GM19043 (cell line): ENCODE data around the gene FANCI.

Experiments
- ATAC-seq: cut with Tn5 transposase; IDR thresholded peaks from one replicate; pipeline ENCODE4 v1.9.1; 2021; ENCODE audit warnings: low read depth; ENCODE audit not compliant: unreplicated experiment

The FANCI gene

GRCh38 chr15:89358435-89358754, 114.6 kb downstream of the FANCI start:
- no peak for ATAC-seq

GRCh38 chr15:89358755-89359439, 115.1 kb downstream of the FANCI start:
- peak; percentile 76 for ATAC-seq

- ATAC-seq: no peak
Measured at GRCh38 chr15:89359471-89360293, 115.9 kb downstream of the FANCI start.

GRCh38 chr15:89360294-89360971, 116.7 kb downstream of the FANCI start:
- ATAC-seq: no peak

GRCh38 chr15:89361451-89362202, 117.8 kb downstream of the FANCI start:
- ATAC-seq: no peak

GRCh38 chr15:89362203-89363101, 118.7 kb downstream of the FANCI start:
- ATAC-seq: no peak

- no peak for ATAC-seq
Measured at GRCh38 chr15:89363133-89363532, 119.4 kb downstream of the FANCI start.

- ATAC-seq: no peak
Measured at GRCh38 chr15:89363770-89364169, 120.0 kb downstream of the FANCI start.

- ATAC-seq: no peak
Measured at GRCh38 chr15:89364341-89364740, 120.6 kb downstream of the FANCI start.

- ATAC-seq: no peak
Measured at GRCh38 chr15:89364741-89365450, 121.1 kb downstream of the FANCI start.

- ATAC-seq: no peak
Measured at GRCh38 chr15:89365462-89366065, 121.8 kb downstream of the FANCI start.
